ENCODE measurements around the gene NKAIN2. TPM values are rescaled to one million over a fixed set of nuclear protein-coding genes. Genes with fewer than 3 reads are reported as not detected.

The NKAIN2 gene
- total RNA-seq, 3 donors from 2014 or later (not counting 1 experiment from before 2014, with no cell fraction given) = 0.45 TPM; not detected in 2

DNA sequence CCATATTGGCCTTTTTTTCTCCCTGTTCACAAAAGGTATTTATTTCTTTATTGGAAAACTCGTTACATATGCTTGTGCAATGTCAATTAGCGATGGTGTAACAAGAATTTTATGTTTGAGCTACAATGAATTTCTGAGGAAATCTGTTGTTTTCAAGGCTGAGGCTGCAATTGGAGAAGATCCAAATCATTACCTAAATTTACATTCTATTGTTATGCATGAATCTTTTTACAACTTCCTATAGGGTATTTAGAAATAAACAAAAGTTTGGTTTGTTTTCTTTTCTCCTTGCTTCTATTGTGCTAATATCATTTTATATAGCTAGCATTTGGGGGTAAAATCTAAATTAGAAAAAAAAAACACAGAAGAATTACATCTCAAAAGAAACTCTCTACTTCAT is 34.7 kb upstream of the NKAIN2 start:
- H3K4me3 Mint-ChIP-seq = no peak overlapping the region
- H3K27me3 Mint-ChIP-seq (ENCODE audit: low read depth in 2 of 2) = no peaks in the 10 kb centered on the region
- intact Hi-C loops (cut with micrococcal nuclease) = no loop called here
- no peak for DNase-seq
- TF ChIP-seq, protein P1, sequence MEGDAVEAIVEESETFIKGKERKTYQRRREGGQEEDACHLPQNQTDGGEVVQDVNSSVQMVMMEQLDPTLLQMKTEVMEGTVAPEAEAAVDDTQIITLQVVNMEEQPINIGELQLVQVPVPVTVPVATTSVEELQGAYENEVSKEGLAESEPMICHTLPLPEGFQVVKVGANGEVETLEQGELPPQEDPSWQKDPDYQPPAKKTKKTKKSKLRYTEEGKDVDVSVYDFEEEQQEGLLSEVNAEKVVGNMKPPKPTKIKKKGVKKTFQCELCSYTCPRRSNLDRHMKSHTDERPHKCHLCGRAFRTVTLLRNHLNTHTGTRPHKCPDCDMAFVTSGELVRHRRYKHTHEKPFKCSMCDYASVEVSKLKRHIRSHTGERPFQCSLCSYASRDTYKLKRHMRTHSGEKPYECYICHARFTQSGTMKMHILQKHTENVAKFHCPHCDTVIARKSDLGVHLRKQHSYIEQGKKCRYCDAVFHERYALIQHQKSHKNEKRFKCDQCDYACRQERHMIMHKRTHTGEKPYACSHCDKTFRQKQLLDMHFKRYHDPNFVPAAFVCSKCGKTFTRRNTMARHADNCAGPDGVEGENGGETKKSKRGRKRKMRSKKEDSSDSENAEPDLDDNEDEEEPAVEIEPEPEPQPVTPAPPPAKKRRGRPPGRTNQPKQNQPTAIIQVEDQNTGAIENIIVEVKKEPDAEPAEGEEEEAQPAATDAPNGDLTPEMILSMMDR (IDR thresholded peaks at IDR 0.05) = no peak
- WGBS (ENCODE audit: insufficient coverage) = no CpG with 5 or more reads among the region's 2 CpGs
- H3K9me3 Mint-ChIP-seq = peaks cover 0 to 2% of the 10 kb centered on the region in 2 donors
- H3K27ac ChIP-seq (ENCODE audit: low read length) = no peak overlapping the region
- ATAC-seq = no peak
- no peaks in the 10 kb centered on the region for H3K27me3 ChIP-seq (ENCODE audit: control insufficient read depth, insufficient read depth, low read length)
- H3K9me3 ChIP-seq (ENCODE audit: control insufficient read depth, insufficient read depth, low read length) = no peaks in the 10 kb centered on the region
- H3K27ac Mint-ChIP-seq = no peak overlapping the region
- H3K4me1 Mint-ChIP-seq = no peaks in the 10 kb centered on the region
- no peaks in the 10 kb centered on the region for H3K36me3 Mint-ChIP-seq
- no peaks in the 10 kb centered on the region for H3K4me1 ChIP-seq (ENCODE audit: control insufficient read depth, insufficient read depth, low read length)
- H3K36me3 ChIP-seq (ENCODE audit: control insufficient read depth, insufficient read depth, low read length) = no peaks in the 10 kb centered on the region
- no peak overlapping the region for H3K4me3 ChIP-seq (ENCODE audit: low read length)

DNA sequence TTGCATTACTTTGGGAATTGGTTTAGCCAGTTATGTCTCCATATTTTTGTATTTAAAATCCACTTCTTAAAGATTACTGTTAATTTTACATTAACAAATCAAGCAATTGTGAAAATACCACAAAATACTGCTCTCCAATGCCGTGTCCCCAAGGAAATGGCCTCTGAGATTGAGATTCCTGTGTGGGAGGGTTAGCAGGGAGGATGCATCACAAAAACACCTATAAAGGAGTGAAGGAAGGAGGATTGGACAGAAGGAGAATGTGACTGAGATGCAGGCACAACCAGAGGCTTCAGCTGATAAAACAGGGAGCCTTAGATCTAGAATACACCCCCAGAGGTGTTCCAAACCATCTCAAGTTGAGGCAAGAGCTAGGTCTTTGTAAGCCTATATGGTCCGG is 34.2 kb upstream of the NKAIN2 start:
- ATAC-seq (no peak), DNase-seq (no peak)
- Histone ChIP-seq H3K4me1 (ENCODE audit: control insufficient read depth, insufficient read depth, low read length) (no peaks in the 10 kb centered on the region), H3K27me3 (ENCODE audit: control insufficient read depth, insufficient read depth, low read length) (no peaks in the 10 kb centered on the region), H3K9me3 (ENCODE audit: control insufficient read depth, insufficient read depth, low read length) (no peaks in the 10 kb centered on the region), H3K36me3 (ENCODE audit: control insufficient read depth, insufficient read depth, low read length) (no peaks in the 10 kb centered on the region), H3K4me3 (ENCODE audit: low read length) (no peak overlapping the region), H3K27ac (ENCODE audit: low read length) (no peak overlapping the region)
- Mint-ChIP-seq H3K9me3 (peaks cover 0 to 3% of the 10 kb centered on the region in 2 donors), H3K4me3 (no peak overlapping the region), H3K36me3 (no peaks in the 10 kb centered on the region), H3K27ac (no peak overlapping the region), H3K4me1 (no peaks in the 10 kb centered on the region), H3K27me3 (ENCODE audit: low read depth in 2 of 2) (no peaks in the 10 kb centered on the region)
- 96% methylated on average over 1 of the region's 2 CpGs for WGBS (ENCODE audit: insufficient coverage)
- intact Hi-C loops (cut with micrococcal nuclease) = no loop called here
- TF ChIP-seq, protein P1 (IDR thresholded peaks at IDR 0.05) = no peak

DNA sequence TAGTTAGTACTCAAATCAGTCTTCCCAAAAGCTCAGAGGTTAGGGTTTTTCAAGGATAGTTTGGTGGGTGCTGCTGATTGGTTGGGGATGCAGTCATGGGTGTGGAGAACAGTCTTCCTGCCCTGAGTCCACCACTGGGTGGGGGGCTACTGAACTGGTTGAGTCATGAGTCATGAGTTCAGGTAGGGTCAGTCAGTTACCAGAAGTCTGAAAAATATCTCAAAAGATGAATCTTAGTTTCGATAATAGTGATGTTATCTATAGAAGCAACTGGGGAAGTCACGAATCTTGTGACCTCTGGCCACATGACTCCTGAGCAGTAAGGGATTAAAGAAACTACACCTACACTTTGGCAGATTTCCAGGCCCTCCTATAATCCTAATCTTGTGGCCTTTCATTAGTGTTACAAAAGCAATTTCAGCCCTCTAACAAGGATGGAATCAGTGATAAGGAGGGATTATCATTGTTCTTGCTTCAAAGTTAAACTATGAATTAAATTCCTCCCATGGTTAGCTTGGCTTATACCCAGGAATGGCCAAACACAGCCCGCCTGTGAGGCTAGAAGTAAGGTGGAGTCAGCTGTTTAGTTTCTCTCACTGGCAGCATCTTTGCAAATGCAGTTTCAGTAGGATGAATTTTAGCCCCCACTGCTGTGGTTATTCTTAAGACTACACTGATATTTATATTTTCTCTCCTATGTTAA is 33.3 kb upstream of the NKAIN2 start:
- Histone ChIP-seq H3K4me3 (ENCODE audit: low read length) (no peak overlapping the region), H3K4me1 (ENCODE audit: control insufficient read depth, insufficient read depth, low read length) (no peaks in the 10 kb centered on the region), H3K36me3 (ENCODE audit: control insufficient read depth, insufficient read depth, low read length) (no peaks in the 10 kb centered on the region), H3K27me3 (ENCODE audit: control insufficient read depth, insufficient read depth, low read length) (no peaks in the 10 kb centered on the region), H3K27ac (ENCODE audit: low read length) (no peak overlapping the region), H3K9me3 (ENCODE audit: control insufficient read depth, insufficient read depth, low read length) (no peaks in the 10 kb centered on the region)
- H3K36me3 Mint-ChIP-seq = no peaks in the 10 kb centered on the region
- H3K27ac Mint-ChIP-seq = no peak overlapping the region
- H3K4me3 Mint-ChIP-seq = no peak overlapping the region
- 86% methylated on average over 3 of the region's 3 CpGs for WGBS (ENCODE audit: insufficient coverage)
- intact Hi-C loops (cut with micrococcal nuclease) = no loop called here
- H3K27me3 Mint-ChIP-seq (ENCODE audit: low read depth in 2 of 2) = no peaks in the 10 kb centered on the region
- TF ChIP-seq, protein P1 (IDR thresholded peaks at IDR 0.05) = no peak
- H3K4me1 Mint-ChIP-seq = no peaks in the 10 kb centered on the region
- no peak for DNase-seq
- no peak for ATAC-seq
- peaks cover 1 to 4% of the 10 kb centered on the region in 2 donors for H3K9me3 Mint-ChIP-seq

DNA sequence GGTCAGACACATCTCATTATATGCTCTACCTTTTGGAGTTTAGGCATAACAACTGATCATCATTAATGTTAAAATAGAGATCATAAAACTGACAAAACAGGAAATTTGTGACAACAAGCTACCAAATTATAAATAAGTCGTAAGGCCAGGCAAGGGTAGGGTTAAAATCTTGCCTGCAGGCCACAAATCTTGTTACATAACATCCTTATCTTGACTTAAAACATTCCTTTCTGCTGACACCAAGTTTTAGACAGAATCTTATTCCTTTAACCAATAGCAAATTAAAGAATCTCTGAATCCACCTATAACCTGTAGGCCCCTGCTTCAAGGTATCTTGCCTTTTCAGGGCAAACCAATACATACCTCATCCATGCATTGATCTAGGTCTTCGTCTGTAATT is 32.5 kb upstream of the NKAIN2 start:
- Histone ChIP-seq H3K27me3 (ENCODE audit: control insufficient read depth, insufficient read depth, low read length) (no peaks in the 10 kb centered on the region), H3K27ac (ENCODE audit: low read length) (no peak overlapping the region), H3K4me3 (ENCODE audit: low read length) (no peak overlapping the region), H3K9me3 (ENCODE audit: control insufficient read depth, insufficient read depth, low read length) (no peaks in the 10 kb centered on the region), H3K36me3 (ENCODE audit: control insufficient read depth, insufficient read depth, low read length) (no peaks in the 10 kb centered on the region), H3K4me1 (ENCODE audit: control insufficient read depth, insufficient read depth, low read length) (no peaks in the 10 kb centered on the region)
- ATAC-seq (no peak), DNase-seq (no peak)
- H3K27ac Mint-ChIP-seq = no peak overlapping the region
- TF ChIP-seq, protein P1 (IDR thresholded peaks at IDR 0.05) = no peak
- no peak overlapping the region for H3K4me3 Mint-ChIP-seq
- intact Hi-C loops (cut with micrococcal nuclease) = no loop called here
- no peaks in the 10 kb centered on the region for H3K4me1 Mint-ChIP-seq
- H3K9me3 Mint-ChIP-seq = peaks cover 3 to 4% of the 10 kb centered on the region in 2 donors
- 88% methylated on average over 2 of the region's 2 CpGs for WGBS (ENCODE audit: insufficient coverage)
- no peaks in the 10 kb centered on the region for H3K27me3 Mint-ChIP-seq (ENCODE audit: low read depth in 2 of 2)
- no peaks in the 10 kb centered on the region for H3K36me3 Mint-ChIP-seq
